ENCODE results near the gene PPFIA3. TPM values are rescaled to one million over a fixed set of nuclear protein-coding genes. Genes with fewer than 3 reads are reported as not detected.
A peak's percentile ranks its signal among the peaks of the same experiment; 100 is the strongest.

The PPFIA3 gene
- total RNA-seq, 2 experiments from 2014 or later: 3.9 to 5.1 TPM

- DNase-seq (no peak), ATAC-seq (no peak)
- peaks cover 32% of the 10 kb centered on the region for H3K4me1 Mint-ChIP-seq (ENCODE audit: low read depth)
- ChIA-PET CTCF (interaction anchor here (2.0 to 5.3 kb wide), 3 partner anchors 11 to 82 kb away, joined by 7 to 41 read pairs (median 9); no protein-coding TSS in a partner anchor), POLR2A (interaction anchor here (1.2 to 3.4 kb wide), 4 partner anchors 8 to 92 kb away, joined by 3 to 14 read pairs (median 6); no protein-coding TSS in a partner anchor)
- no peak for TF ChIP-seq CTCF (IDR thresholded peaks at IDR 0.05)
- intact Hi-C loops (cut with micrococcal nuclease): no loop called here
- no peak overlapping the region for H3K4me3 Mint-ChIP-seq
- peaks cover 6% of the 10 kb centered on the region for H3K36me3 Mint-ChIP-seq (ENCODE audit: low read depth)
- no peak overlapping the region for H3K27ac Mint-ChIP-seq
- peaks cover 8% of the 10 kb centered on the region for H3K27me3 Mint-ChIP-seq
- no peaks in the 10 kb centered on the region for H3K9me3 Mint-ChIP-seq
These were observed 2.8 kb upstream of the PPFIA3 start for GRCh38 chr19:49116544-49116943.

GRCh38 chr19:49117677-49118564 lies 1.4 kb upstream of the PPFIA3 start:
- Mint-ChIP-seq H3K9me3 (no peaks in the 10 kb centered on the region), H3K4me1 (ENCODE audit: low read depth) (peaks cover 31% of the 10 kb centered on the region)

GRCh38 chr19:49118565-49119410 lies 556 bp upstream of the PPFIA3 start, which contains the start of gene C19orf73:
Gene C19orf73, minus strand, starts transcription at chr19:49119143. Its CDS starts 121 bp downstream, at chr19:49119022.
- CTCF ChIA-PET: interaction anchor here (1.4 to 5.3 kb wide), 4 partner anchors 13 to 126 kb away, joined by 3 to 41 read pairs (median 5); partner anchors contain the start of genes GYS1 and RUVBL2
- H3K27me3 Mint-ChIP-seq: peaks cover 10% of the 10 kb centered on the region
- H3K4me1 Mint-ChIP-seq (ENCODE audit: low read depth): peaks cover 28% of the 10 kb centered on the region
- H3K27ac Mint-ChIP-seq: peak within 1 kb of the TSS; percentile 91
- H3K36me3 Mint-ChIP-seq (ENCODE audit: low read depth): peaks cover 6% of the 10 kb centered on the region
- intact Hi-C loops (cut with micrococcal nuclease): no loop called here
- ATAC-seq (peak; percentile 89), DNase-seq (peak; percentile 95)
- TF ChIP-seq CTCF (IDR thresholded peaks at IDR 0.05): no peak
- no peaks in the 10 kb centered on the region for H3K9me3 Mint-ChIP-seq
- peak within 1 kb of the TSS; percentile 88 for H3K4me3 Mint-ChIP-seq
- POLR2A ChIA-PET: interaction anchor here (1.2 to 2.1 kb wide), 4 partner anchors 9 to 21 kb away, joined by 3 to 11 read pairs (median 6); no protein-coding TSS in a partner anchor

More at GRCh38 chr19:49117677-49118564, 1.4 kb upstream of the PPFIA3 start:
- POLR2A ChIA-PET: interaction anchor here (1.2 to 2.1 kb wide), 5 partner anchors 9 to 90 kb away, joined by 3 to 11 read pairs (median 3); no protein-coding TSS in a partner anchor
- no peak for DNase-seq
- Mint-ChIP-seq H3K27ac (peak overlapping the region; percentile 91), H3K27me3 (peaks cover 10% of the 10 kb centered on the region), H3K4me3 (peak overlapping the region; percentile 88), H3K36me3 (ENCODE audit: low read depth) (peaks cover 6% of the 10 kb centered on the region)
- intact Hi-C loops (cut with micrococcal nuclease): no loop called here
- TF ChIP-seq CTCF (IDR thresholded peaks at IDR 0.05): no peak
- no peak for ATAC-seq
- CTCF ChIA-PET: interaction anchor here (1.4 to 5.3 kb wide), 5 partner anchors 12 to 125 kb away, joined by 3 to 41 read pairs (median 7); partner anchors contain the start of genes GYS1 and RUVBL2

GRCh38 chr19:49120325-49120683 lies 960 bp downstream of the PPFIA3 start:
- H3K4me3 Mint-ChIP-seq: peak overlapping the region; percentile 49
- CTCF ChIA-PET: interaction anchor here (1.1 to 2.1 kb wide), 6 partner anchors 12 to 289 kb away, joined by 3 to 9 read pairs (median 4); no protein-coding TSS in a partner anchor
- no peak for TF ChIP-seq CTCF (IDR thresholded peaks at IDR 0.05)
- H3K27ac Mint-ChIP-seq: no peak overlapping the region
- intact Hi-C loops (cut with micrococcal nuclease): no loop called here
- H3K27me3 Mint-ChIP-seq: peaks cover 10% of the 10 kb centered on the region
- POLR2A ChIA-PET: interaction anchor here (1.0 to 1.6 kb wide), 5 partner anchors 8 to 26 kb away, joined by 3 to 6 read pairs (median 3); no protein-coding TSS in a partner anchor
- no peaks in the 10 kb centered on the region for H3K9me3 Mint-ChIP-seq
- peaks cover 6% of the 10 kb centered on the region for H3K36me3 Mint-ChIP-seq (ENCODE audit: low read depth)
- ATAC-seq (no peak), DNase-seq (no peak)
- H3K4me1 Mint-ChIP-seq (ENCODE audit: low read depth): peaks cover 22% of the 10 kb centered on the region
